CD8-positive, alpha-beta memory T cell (primary cell): ENCODE measurements around the gene CTIF. TPM values are rescaled to one million over a fixed set of nuclear protein-coding genes. Genes with fewer than 3 reads are reported as not detected.
A peak's percentile ranks its signal among the peaks of the same experiment; 100 is the strongest.

ENCODE experiments used
- CTCF ChIA-PET: fragments of 350-600 bp; sonication (Branson Sonifier 250); formaldehyde crosslinking; loops from one replicate; lab custom pipeline; 2021; ENCODE audit warnings: antibody characterized with exemption; lab: Charles Lee
- POLR2A ChIA-PET: fragments of 350-600 bp; sonication (Branson Sonifier 250); formaldehyde crosslinking; loops from one replicate; lab custom pipeline; 2021; ENCODE audit warnings: antibody characterized with exemption; lab: Charles Lee
- DNase-seq, 5 donors: peaks; one replicate each; pipeline versions ENCODE4 v3.0.0 to v3.0.0-alpha.2; 2020 to 2022; ENCODE audit warnings: mixed read lengths in 1 of 5
- H3K27ac ChIP-seq: one replicate; pipeline ENCODE4 v1.7.0; 2013; ENCODE audit warnings: low read depth, mild to moderate bottlenecking, low read length, moderate library complexity
- H3K27me3 ChIP-seq: 2 replicates; pipeline ENCODE4 v1.7.0; 2013; ENCODE audit warnings: low read length, mild to moderate bottlenecking; ENCODE audit not compliant: insufficient read depth, poor library complexity, severe bottlenecking
- H3K36me3 ChIP-seq: 2 replicates; pipeline ENCODE4 v1.7.0; 2013; ENCODE audit warnings: mild to moderate bottlenecking, low read length, moderate library complexity; ENCODE audit not compliant: insufficient read depth
- H3K4me1 ChIP-seq: 2 replicates; pipeline ENCODE4 v1.7.0; 2013; ENCODE audit warnings: mild to moderate bottlenecking, low read length, moderate library complexity; ENCODE audit not compliant: insufficient read depth
- H3K4me3 ChIP-seq: 2 replicates; pipeline ENCODE4 v1.7.0; 2013; ENCODE audit warnings: mild to moderate bottlenecking, low read length
- H3K9me3 ChIP-seq: 2 replicates; pipeline ENCODE4 v1.7.0; 2013; ENCODE audit warnings: mild to moderate bottlenecking, low read length
- H3K27ac Mint-ChIP-seq, 8 donors: one replicate each; pipeline ENCODE4 v1.8.0; 2020 to 2021; ENCODE audit warnings: mixed read lengths in 8 of 8, mild to moderate bottlenecking in 6 of 8, inconsistent platforms in 3 of 8, moderate library complexity in 3 of 8
- H3K27me3 Mint-ChIP-seq, 2 donors: one replicate each; pipeline ENCODE4 v1.8.0; 2020 to 2021; ENCODE audit warnings: mixed read lengths in 2 of 2, mild to moderate bottlenecking in 1 of 2, moderate library complexity in 1 of 2
- H3K36me3 Mint-ChIP-seq, 3 donors: one replicate each; pipeline ENCODE4 v1.8.0; 2020 to 2021; ENCODE audit warnings: mixed read lengths in 3 of 3, inconsistent platforms in 1 of 3, mild to moderate bottlenecking in 1 of 3
- H3K4me1 Mint-ChIP-seq, 3 donors: one replicate each; pipeline ENCODE4 v1.8.0; 2020 to 2021; ENCODE audit warnings: mixed read lengths in 3 of 3, inconsistent platforms in 1 of 3, mild to moderate bottlenecking in 1 of 3
- H3K4me3 Mint-ChIP-seq, 7 donors: one replicate each; pipeline ENCODE4 v1.8.0; 2020 to 2021; ENCODE audit warnings: mixed read lengths in 7 of 7, mild to moderate bottlenecking in 6 of 7, moderate library complexity in 4 of 7, inconsistent platforms in 2 of 7
- H3K9me3 Mint-ChIP-seq, 5 donors: one replicate each; pipeline ENCODE4 v1.8.0; 2020 to 2022; ENCODE audit warnings: mixed read lengths in 5 of 5, mild to moderate bottlenecking in 3 of 5, moderate library complexity in 2 of 5, inconsistent platforms in 1 of 5
- polyA plus RNA-seq: library from polyadenylated mRNA; unstranded; fragments of 300-500 nt; fragmentation: Illumina TruSeq; gene quantifications from one replicate; pipeline ENCODE4 v1.2.3, GENCODE V29; 2021
- total RNA-seq, 2 experiments: library from RNA; stranded (reverse); gene quantifications; one replicate each; pipeline ENCODE4 v1.2.3, GENCODE V29; 2021

CTIF gene
- total and polyA plus RNA-seq, 3 experiments from 2014 or later: 0.89 to 4.8 (median 4.2) TPM

GRCh38 chr18:48878471-48878870, 339.6 kb downstream of the CTIF start:
- Mint-ChIP-seq H3K36me3 (peaks cover 0 to 3% (median 0%) of the 10 kb centered on the region in 3 donors), H3K4me1 (peaks cover 9 to 15% (median 9%) of the 10 kb centered on the region in 3 donors), H3K27me3 (peaks cover 0 to 5% of the 10 kb centered on the region in 2 donors), H3K27ac (peak overlapping the region in 1 of 8 donors; percentile 75), H3K9me3 (no peaks in the 10 kb centered on the region), H3K4me3 (no peak overlapping the region)
- H3K9me3 ChIP-seq: no peaks in the 10 kb centered on the region
- no peaks in the 10 kb centered on the region for H3K27me3 ChIP-seq
- ChIA-PET CTCF (no interaction called here), POLR2A (no interaction called here)
- no peaks in the 10 kb centered on the region for H3K36me3 ChIP-seq
- H3K4me3 ChIP-seq: no peak overlapping the region
- no peak for DNase-seq
- H3K4me1 ChIP-seq: peaks cover 5% of the 10 kb centered on the region
- H3K27ac ChIP-seq: no peak overlapping the region

GRCh38 chr18:48879008-48879431, 340.2 kb downstream of the CTIF start:
- no peak for DNase-seq
- Histone ChIP-seq H3K36me3 (no peaks in the 10 kb centered on the region), H3K9me3 (no peaks in the 10 kb centered on the region), H3K27me3 (no peaks in the 10 kb centered on the region), H3K4me1 (peaks cover 5% of the 10 kb centered on the region), H3K4me3 (no peak overlapping the region), H3K27ac (no peak overlapping the region)
- CTCF ChIA-PET: no interaction called here
- Mint-ChIP-seq H3K9me3 (no peaks in the 10 kb centered on the region), H3K36me3 (peaks cover 0 to 3% (median 0%) of the 10 kb centered on the region in 3 donors), H3K27ac (no peak overlapping the region), H3K4me3 (no peak overlapping the region), H3K4me1 (peaks cover 9 to 15% (median 9%) of the 10 kb centered on the region in 3 donors), H3K27me3 (peaks cover 0 to 5% of the 10 kb centered on the region in 2 donors)
- POLR2A ChIA-PET: no interaction called here

- H3K9me3 Mint-ChIP-seq: no peaks in the 10 kb centered on the region
- peaks cover 0 to 3% (median 0%) of the 10 kb centered on the region in 3 donors for H3K36me3 Mint-ChIP-seq
- H3K27me3 Mint-ChIP-seq: peaks cover 0 to 5% of the 10 kb centered on the region in 2 donors
- ChIA-PET POLR2A (no interaction called here), CTCF (no interaction called here)
- H3K4me3 Mint-ChIP-seq: peak overlapping the region in 1 of 7 donors; percentile 36
- Histone ChIP-seq H3K4me1 (peaks cover 5% of the 10 kb centered on the region), H3K27ac (no peak overlapping the region), H3K27me3 (no peaks in the 10 kb centered on the region), H3K9me3 (no peaks in the 10 kb centered on the region), H3K36me3 (no peaks in the 10 kb centered on the region), H3K4me3 (no peak overlapping the region)
- peaks cover 9 to 15% (median 9%) of the 10 kb centered on the region in 3 donors for H3K4me1 Mint-ChIP-seq
- no peak overlapping the region for H3K27ac Mint-ChIP-seq
- DNase-seq: no peak
Observed at GRCh38 chr18:48880931-48881330, 342.1 kb downstream of the CTIF start.

GRCh38 chr18:48882379-48882778, 343.5 kb downstream of the CTIF start:
- POLR2A ChIA-PET: no interaction called here
- Mint-ChIP-seq H3K9me3 (no peaks in the 10 kb centered on the region), H3K4me1 (peaks cover 7 to 15% (median 9%) of the 10 kb centered on the region in 3 donors), H3K27ac (peak overlapping the region in 1 of 8 donors; percentile 2), H3K27me3 (peaks cover 0 to 5% of the 10 kb centered on the region in 2 donors), H3K4me3 (no peak overlapping the region), H3K36me3 (peaks cover 0 to 3% (median 0%) of the 10 kb centered on the region in 3 donors)
- no peak overlapping the region for H3K4me3 ChIP-seq
- H3K4me1 ChIP-seq: peaks cover 5% of the 10 kb centered on the region
- H3K27me3 ChIP-seq: no peaks in the 10 kb centered on the region
- CTCF ChIA-PET: no interaction called here
- DNase-seq: no peak
- no peaks in the 10 kb centered on the region for H3K9me3 ChIP-seq
- H3K36me3 ChIP-seq: no peaks in the 10 kb centered on the region
- H3K27ac ChIP-seq: no peak overlapping the region

- no peaks in the 10 kb centered on the region for H3K36me3 Mint-ChIP-seq
- POLR2A ChIA-PET: no interaction called here
- H3K4me1 Mint-ChIP-seq: peaks cover 7 to 11% (median 9%) of the 10 kb centered on the region in 3 donors
- Histone ChIP-seq H3K27me3 (no peaks in the 10 kb centered on the region), H3K4me1 (peaks cover 5% of the 10 kb centered on the region), H3K4me3 (no peak overlapping the region), H3K9me3 (no peaks in the 10 kb centered on the region), H3K36me3 (no peaks in the 10 kb centered on the region), H3K27ac (no peak overlapping the region)
- H3K4me3 Mint-ChIP-seq: no peak overlapping the region
- peaks cover 0 to 5% of the 10 kb centered on the region in 2 donors for H3K27me3 Mint-ChIP-seq
- peak overlapping the region in 3 of 8 donors; percentile 4 to 88 (median 52) for H3K27ac Mint-ChIP-seq
- DNase-seq: no peak
- H3K9me3 Mint-ChIP-seq: no peaks in the 10 kb centered on the region
- CTCF ChIA-PET: no interaction called here
Observed at GRCh38 chr18:48884306-48884705, 345.5 kb downstream of the CTIF start.

GRCh38 chr18:48884771-48885170, 345.9 kb downstream of the CTIF start:
- DNase-seq: no peak
- Histone ChIP-seq H3K36me3 (no peaks in the 10 kb centered on the region), H3K9me3 (no peaks in the 10 kb centered on the region), H3K27me3 (no peaks in the 10 kb centered on the region), H3K27ac (no peak overlapping the region), H3K4me1 (peaks cover 5% of the 10 kb centered on the region), H3K4me3 (no peak overlapping the region)
- H3K9me3 Mint-ChIP-seq: no peaks in the 10 kb centered on the region
- no peaks in the 10 kb centered on the region for H3K36me3 Mint-ChIP-seq
- H3K4me3 Mint-ChIP-seq: no peak overlapping the region
- peaks cover 7 to 11% (median 9%) of the 10 kb centered on the region in 3 donors for H3K4me1 Mint-ChIP-seq
- peak overlapping the region in 4 of 8 donors; percentile 4 to 88 (median 36) for H3K27ac Mint-ChIP-seq
- POLR2A ChIA-PET: no interaction called here
- H3K27me3 Mint-ChIP-seq: peaks cover 0 to 5% of the 10 kb centered on the region in 2 donors
- CTCF ChIA-PET: no interaction called here

- H3K9me3 ChIP-seq: no peaks in the 10 kb centered on the region
- peaks cover 5% of the 10 kb centered on the region for H3K4me1 ChIP-seq
- no peaks in the 10 kb centered on the region for H3K27me3 ChIP-seq
- H3K36me3 Mint-ChIP-seq: no peaks in the 10 kb centered on the region
- no peak overlapping the region for H3K27ac Mint-ChIP-seq
- no peak overlapping the region for H3K4me3 Mint-ChIP-seq
- no peak overlapping the region for H3K27ac ChIP-seq
- peaks cover 0 to 2% of the 10 kb centered on the region in 2 donors for H3K27me3 Mint-ChIP-seq
- no peaks in the 10 kb centered on the region for H3K9me3 Mint-ChIP-seq
- ChIA-PET POLR2A (no interaction called here), CTCF (no interaction called here)
- peaks cover 4 to 5% (median 5%) of the 10 kb centered on the region in 3 donors for H3K4me1 Mint-ChIP-seq
- DNase-seq: no peak
- H3K4me3 ChIP-seq: no peak overlapping the region
- H3K36me3 ChIP-seq: no peaks in the 10 kb centered on the region
Observed at GRCh38 chr18:48885266-48885923, 346.6 kb downstream of the CTIF start.

GRCh38 chr18:48885924-48886400, 347.1 kb downstream of the CTIF start:
- Mint-ChIP-seq H3K36me3 (no peaks in the 10 kb centered on the region), H3K27me3 (peaks cover 0 to 1% of the 10 kb centered on the region in 2 donors), H3K27ac (peak overlapping the region in 1 of 8 donors; percentile 70), H3K4me3 (no peak overlapping the region), H3K4me1 (no peaks in the 10 kb centered on the region), H3K9me3 (no peaks in the 10 kb centered on the region)
- Histone ChIP-seq H3K9me3 (no peaks in the 10 kb centered on the region), H3K27ac (no peak overlapping the region), H3K36me3 (no peaks in the 10 kb centered on the region), H3K27me3 (no peaks in the 10 kb centered on the region), H3K4me1 (peaks cover under 1% of the 10 kb centered on the region), H3K4me3 (no peak overlapping the region)
- no peak for DNase-seq
- POLR2A ChIA-PET: no interaction called here
- CTCF ChIA-PET: no interaction called here
